Measurements from ENCODE around the gene INHA.

DNA sequence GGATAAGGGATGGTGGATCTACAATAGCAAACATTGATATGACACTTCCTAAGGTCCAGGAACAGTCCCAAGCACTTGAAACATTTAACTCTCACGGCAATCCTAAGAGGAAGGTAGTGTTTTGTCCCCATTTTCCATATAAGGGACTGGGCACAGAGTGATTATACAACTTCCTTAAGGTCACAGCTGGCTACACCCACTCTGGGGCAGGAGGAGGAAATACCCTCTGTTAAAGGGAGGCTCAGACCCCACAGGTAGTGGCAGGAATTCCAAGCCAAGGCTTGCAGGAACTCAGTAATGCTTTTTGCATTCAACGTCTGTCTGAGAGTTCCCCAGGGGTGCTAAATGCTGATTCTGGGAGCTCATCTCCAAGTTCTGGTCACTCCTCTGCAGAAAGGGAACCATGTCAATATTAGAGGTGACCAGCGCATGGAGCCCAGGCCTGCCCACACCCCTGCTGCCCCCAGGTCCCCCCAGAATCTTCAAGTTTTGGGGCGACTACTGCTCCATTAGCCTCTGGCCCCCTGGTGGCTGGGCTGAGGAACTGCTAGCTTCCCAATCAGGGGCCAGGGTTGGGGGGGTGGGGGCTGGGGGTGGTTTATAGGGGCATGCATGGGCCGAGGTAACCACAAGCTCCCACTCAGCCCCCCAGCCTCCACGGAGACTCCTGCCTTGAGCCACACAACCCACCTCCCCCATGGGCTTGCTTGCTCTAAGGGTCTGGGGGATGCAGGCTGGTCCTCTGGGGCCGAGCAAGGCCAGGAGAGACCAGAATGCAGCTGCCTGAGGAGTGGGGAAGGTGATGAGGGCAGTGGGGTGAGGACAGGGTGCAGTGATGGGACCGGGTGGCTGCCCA is 11.8 kb upstream of the INHA start:
- TF ChIP-seq, protein P1, sequence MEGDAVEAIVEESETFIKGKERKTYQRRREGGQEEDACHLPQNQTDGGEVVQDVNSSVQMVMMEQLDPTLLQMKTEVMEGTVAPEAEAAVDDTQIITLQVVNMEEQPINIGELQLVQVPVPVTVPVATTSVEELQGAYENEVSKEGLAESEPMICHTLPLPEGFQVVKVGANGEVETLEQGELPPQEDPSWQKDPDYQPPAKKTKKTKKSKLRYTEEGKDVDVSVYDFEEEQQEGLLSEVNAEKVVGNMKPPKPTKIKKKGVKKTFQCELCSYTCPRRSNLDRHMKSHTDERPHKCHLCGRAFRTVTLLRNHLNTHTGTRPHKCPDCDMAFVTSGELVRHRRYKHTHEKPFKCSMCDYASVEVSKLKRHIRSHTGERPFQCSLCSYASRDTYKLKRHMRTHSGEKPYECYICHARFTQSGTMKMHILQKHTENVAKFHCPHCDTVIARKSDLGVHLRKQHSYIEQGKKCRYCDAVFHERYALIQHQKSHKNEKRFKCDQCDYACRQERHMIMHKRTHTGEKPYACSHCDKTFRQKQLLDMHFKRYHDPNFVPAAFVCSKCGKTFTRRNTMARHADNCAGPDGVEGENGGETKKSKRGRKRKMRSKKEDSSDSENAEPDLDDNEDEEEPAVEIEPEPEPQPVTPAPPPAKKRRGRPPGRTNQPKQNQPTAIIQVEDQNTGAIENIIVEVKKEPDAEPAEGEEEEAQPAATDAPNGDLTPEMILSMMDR (IDR thresholded peaks at IDR 0.05; ENCODE audit: borderline replicate concordance, extremely low read depth, low read length, poor library complexity, severe bottlenecking) = peak; percentile 63
- TF ChIP-seq EZH2 (IDR thresholded peaks at IDR 0.05; ENCODE audit: borderline replicate concordance, low read depth, low read length, severe bottlenecking) = no peak

Data from DND-41 (cell line).